ENCODE measurements around the gene CADPS2.
A peak's percentile ranks its signal among the peaks of the same experiment; 100 is the strongest.
"Not testable (repeated sequence)": the region's sequence is repeated elsewhere in the genome, so short reads cannot be mapped to it uniquely, and the experiment has no call there.

The CADPS2 gene

DNA sequence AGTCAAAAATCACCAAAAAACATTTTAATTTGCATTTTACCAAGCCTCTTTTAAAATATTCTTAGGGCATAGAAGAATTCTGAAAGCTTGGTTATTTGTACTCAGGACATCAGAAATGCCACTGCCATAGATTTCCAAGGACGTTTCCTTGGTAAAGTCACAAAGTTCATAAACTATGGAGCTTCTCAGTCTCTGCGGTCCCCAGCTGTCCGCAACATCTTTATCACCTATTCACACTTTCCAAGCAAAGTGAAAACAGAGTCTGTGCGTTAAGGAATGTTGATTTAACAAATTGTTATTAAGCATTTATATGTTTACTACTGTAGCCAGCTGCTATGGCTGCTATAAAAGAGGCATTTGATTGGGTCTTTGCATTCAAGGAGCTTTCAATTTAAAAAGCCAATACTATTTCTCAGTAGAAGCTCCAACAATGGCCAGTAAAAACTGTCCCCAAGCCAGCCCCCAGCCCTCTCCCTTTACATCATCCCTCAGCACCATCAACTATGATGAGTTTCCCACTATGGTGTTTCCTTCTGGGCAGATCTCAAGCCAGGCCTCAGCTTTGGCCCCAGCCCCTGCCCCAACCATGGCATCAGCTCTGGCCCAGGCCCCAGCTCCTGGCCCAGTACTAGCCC is 36.8 kb downstream of the CADPS2 start:
- DNase-seq: no peak

DNA sequence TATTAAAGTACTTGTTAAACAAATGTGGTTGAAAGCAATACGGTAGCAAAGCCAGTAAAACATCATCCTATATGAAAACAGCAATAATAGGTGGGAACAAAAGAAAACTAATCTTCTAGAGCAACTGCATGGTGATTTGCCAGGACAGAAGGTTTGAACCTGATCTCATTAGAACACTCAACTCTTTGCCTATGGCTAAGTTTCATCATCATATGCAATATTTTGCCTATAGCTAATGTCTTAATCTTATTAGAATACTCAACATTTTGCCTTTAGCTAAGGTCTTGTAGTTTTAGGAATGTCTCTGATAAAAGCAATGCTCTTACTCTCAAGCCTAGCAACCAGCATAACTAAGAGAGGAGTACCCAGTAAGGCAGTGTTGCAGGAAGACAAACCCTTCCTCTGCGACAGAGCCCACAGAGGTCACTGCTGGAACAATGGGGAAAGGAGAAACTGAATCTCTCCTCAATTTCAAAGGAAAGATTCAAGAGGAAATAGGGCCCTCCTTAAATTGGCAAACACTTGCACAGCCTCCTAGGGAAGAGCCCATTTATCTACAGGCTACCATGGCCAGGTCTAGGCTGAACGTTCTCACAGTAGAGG is 38.3 kb downstream of the CADPS2 start:
- no peak for DNase-seq

DNA sequence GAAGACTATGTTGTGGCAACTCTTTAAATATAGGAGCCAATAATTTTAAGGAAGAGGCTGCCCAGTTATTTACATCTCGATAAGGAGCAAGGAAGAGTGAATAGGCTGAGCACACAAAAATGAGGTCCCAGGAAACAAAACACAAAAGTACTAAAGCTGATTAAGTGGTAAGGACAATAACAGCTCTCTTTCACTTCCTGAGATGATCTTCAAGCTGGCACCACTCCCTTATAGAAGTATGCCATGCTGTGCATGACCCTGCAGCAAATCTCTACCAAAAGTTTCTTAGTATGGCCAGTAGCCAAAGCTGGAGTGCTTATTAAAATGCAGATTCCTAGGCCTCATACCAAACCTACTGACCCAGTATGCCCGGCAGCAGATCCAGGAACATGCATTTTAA is 39.7 kb downstream of the CADPS2 start:
- DNase-seq: no peak

DNA sequence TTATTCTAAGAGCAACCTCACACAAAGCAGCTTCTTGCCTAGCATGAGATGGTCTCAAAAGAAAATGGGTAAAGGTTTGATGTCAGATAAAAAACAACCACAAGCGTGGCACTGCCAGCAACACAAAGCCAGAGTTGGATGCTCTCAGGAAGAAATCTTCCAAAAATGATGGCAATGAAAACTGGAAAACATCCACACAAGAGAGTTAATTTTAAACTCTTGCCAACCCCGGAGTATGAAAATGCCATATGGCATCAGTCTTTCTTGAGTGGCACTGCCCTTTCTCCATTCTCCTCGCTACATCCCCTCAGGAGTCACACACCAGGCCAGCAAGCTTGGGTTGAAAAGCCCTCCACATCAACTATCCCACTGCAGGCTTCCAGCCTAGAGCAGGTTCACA is 41.0 kb downstream of the CADPS2 start:
- DNase-seq: no peak

DNA sequence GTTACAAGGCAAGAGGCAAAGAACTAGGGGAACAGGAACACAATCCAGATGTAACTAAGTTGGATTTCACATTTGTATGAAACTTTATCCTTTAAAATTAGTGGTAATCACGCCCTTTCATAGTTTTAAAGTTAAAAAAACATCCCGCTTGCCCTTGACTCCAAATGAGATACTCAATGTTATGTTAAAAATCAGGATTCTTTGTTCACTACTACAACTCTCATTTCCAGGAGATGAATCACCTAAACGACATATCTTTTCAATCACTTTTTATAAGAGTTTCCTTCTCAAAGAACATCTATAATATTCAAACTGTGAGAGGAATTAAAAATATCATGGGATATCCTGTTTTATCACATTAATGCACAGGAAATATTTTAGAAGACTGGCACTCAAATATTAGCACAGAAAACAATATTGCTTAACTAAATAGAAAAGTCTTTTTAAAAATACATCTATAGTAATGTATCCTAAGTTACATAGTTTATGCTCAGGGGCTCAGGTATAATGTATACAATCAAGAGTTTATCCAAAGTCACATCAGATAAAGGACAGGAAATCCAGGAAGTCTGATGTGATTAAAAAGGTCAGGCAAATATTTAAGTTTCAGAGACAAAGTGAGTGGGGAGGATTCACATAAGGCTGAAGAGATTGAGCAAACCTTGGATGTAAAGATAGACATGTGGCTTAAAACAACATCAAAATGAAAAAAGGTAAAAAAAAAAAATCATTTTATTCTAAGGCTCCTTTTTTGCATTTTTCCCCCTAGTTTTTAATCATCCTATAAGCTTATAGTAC is 41.9 kb downstream of the CADPS2 start:
- peak; percentile 5 for DNase-seq

DNA sequence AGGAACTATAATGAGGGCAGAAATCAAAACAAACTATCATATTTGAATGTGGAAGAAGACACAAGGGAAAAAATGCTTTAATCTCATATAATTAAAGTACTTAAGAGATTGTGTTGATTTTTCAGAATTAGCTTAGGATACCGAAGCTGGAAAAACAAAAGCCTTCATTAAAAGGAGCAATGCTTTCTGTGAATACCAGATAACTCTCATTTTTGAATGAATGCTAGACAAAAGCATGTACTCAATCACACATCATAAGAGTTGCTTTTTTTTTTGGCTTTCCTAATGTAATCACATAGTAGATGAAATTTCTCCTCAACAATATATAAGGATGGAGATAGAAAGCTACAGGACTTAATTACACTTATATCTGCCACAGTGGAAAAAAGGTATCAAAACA is 43.3 kb downstream of the CADPS2 start:
- DNase-seq: no peak

DNA sequence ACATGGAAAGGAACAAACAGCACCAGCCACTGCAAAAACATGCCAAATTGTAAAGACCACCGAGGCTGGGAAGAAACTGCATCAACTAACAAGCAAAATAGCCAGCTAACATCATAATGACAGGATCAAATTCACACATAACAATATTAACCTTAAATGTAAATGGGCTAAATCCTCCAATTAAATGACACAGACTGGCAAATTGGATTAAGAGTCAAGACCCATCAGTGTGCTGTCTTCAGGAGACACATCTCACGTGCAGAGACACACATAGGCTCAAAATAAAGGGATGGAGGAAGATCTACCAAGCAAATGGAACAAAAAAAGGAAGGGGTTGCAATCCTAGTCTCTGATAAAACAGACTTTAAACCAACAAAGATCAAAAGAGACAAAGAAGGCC is 50.0 kb downstream of the CADPS2 start:
- DNase-seq: not testable (repeated sequence)

DNA sequence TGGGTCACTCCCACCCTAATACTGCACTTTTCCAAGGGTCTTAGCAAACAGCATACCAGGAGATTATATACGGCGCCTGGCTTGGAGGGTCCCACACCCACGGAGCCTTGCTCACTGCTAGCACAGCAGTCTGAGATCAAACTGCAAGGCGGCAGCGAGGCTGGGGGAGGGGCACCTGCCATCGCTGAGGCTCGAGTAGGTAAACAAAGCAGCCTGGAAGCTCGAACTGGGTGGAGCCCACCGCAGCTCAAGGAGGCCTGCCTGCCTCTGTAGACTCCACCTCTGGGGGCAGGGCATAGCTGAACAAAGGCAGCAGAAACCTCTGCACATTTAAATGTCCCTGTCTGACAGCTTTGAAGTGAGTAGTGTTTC is 51.7 kb downstream of the CADPS2 start:
- not testable (repeated sequence) for DNase-seq

DNA sequence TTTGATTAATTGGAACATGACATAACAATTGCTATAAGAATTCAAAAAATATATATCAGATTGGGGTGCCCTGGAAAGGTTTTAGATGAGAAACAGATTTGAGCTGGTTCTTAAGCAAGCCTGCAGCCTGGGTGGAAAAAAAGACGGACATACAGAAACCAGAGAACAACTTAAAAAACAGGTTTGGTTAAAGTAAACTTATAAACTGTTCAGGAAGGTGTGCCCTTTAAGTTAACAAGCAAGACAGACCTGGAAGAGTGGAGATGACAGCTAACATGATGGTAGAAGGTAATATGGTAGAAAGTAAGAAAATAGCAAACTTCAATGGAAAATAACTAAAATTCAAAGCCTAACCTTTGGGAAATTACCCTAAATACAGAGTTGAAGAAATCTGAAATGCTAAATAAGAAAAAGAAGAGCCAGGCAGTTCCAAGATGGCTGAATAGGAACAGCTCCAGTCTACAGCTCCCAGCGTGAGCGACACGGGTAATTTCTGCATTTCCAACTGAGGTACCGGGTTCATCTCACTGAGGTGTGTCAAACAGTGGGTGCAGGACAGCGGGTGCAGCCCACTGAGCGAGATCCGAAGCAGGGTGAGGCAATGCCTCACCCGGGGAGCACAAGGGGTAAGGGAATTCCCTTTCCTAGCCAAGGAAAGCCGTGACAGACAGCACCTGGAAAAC is 52.2 kb downstream of the CADPS2 start:
- DNase-seq: no peak

DNA sequence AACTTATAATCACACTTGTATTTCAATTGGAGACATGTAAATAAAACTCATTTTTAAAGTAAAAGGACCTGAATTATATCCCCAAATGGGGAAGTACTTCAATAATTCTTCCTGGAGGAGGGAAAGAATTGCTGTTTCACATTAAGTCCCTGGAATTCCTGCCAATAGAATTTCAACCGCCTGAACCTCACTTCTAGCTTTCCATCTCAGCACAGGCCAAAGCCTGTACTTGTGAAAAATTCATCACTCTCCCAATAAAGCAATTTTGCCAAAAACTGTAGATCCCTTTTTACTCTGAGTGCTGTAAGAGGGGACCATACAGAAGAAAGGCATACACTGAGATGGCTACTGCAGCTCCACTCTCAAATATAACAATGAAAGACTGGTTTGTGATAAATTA is 54.8 kb downstream of the CADPS2 start:
- DNase-seq: no peak

DNA sequence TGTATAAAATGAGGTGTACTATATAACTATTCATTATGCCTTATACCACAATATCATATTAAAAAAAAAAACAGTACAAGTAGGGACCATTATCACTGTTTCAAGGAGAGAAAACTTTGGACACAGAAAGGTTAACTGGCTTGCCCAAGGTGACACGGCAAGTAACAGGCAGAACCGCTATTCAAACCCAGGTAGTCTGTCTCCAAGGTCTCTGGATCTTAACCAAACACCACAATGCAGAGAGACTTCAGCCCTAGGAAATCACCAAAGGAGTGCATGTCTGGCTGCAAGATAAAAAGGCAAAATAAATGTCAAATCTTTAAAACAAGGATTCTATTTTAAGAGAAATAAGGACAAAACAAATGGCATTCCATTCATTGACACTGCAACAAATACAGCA is 56.3 kb downstream of the CADPS2 start:
- no peak for DNase-seq

DNA sequence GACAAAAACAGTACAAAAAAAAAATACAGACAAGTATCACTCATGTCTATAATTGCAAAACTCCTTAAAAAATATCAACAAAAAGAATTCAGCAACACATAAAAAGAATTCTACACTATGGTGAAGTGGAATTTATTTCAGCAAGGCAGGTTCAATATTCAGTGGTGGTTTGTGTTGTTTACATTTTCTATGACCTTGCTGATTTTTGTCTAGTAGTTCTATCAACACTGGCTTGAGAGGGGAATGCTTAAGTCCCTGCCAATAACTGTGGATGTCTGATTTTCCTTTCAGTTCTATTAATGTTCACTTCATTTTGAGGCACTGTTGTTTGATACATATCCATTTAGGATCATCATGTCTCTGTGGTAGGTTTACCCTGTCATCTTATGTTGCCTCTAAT is 58.5 kb downstream of the CADPS2 start:
- DNase-seq: no peak

DNA sequence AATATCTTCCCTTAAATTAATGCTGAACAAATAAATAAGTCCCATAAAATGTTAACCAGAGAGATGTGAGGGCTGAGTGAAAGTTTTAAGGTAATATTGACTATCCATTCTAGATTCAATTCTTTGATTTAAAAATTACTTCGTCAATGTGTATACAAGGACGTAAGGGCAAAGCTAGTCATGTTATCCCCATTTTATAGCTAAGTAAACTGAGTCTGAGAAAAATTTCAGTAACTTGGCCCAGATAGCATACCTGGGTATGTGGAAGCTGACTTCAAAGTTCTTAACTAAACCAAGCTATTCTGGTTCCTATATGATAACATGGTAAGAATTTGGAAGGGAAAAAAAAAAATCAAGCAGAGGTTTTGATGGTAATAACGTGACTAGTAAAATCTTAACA is 72.4 kb downstream of the CADPS2 start:
- DNase-seq: no peak

DNA sequence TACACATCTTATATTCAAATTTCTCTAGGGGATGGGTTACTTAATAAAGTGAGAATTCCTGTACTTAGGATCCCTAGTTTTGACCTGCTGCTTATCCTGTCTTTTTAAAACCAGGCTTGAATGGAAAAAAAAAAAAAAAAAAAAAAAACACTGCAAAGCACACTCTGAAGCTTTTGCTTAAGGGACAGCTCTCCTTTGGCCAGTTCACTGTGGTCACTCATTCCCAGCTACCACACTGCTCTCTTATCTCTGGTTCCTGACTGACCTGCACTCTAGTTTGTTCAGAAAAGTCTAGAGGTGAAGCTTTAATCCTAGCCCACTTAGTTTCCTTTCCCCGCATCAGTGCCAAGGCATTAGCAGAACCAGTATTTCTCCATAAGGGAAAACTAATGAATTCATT is 82.4 kb downstream of the CADPS2 start:
- no peak for DNase-seq

DNA sequence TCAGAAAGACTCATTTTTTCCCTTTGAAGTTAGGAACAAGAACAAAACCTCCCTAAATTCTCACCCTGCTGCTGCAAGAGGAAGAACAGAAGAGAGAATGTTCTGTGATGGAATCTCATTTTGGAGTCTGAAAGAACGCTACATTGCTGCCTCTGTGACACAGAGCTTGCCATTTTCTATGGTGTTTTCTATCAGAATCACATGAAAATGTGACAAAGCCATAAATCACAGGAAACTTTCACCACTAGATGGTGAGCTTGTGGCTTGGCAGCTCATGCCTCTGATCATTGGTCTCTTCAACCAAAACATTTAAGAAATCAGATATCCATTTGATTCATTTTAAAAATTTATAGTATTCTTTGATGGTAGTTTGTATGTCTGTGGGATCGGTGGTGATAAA is 82.9 kb downstream of the CADPS2 start:
- peak; percentile 19 for DNase-seq

DNA sequence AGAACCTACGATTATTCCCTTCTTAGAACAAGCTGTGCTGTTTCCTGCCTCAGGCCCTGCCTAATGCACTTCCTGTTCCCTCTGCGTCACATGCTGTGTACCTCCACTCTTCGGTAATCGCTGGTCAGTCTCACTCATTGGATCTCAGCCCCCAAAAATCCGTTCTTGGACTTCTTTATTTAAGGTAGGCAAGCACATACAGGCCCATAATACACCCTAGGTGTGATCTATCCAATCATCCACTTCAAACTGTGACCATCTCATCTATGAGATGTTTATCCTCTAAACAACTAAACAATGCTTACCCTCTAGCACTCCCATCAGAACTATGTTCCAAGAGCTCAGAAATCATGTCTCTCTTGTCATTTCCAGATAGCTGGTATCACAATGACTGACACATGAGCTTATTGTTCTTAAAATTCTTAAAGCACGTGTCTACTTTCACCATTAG is 83.9 kb downstream of the CADPS2 start:
- DNase-seq: no peak

DNA sequence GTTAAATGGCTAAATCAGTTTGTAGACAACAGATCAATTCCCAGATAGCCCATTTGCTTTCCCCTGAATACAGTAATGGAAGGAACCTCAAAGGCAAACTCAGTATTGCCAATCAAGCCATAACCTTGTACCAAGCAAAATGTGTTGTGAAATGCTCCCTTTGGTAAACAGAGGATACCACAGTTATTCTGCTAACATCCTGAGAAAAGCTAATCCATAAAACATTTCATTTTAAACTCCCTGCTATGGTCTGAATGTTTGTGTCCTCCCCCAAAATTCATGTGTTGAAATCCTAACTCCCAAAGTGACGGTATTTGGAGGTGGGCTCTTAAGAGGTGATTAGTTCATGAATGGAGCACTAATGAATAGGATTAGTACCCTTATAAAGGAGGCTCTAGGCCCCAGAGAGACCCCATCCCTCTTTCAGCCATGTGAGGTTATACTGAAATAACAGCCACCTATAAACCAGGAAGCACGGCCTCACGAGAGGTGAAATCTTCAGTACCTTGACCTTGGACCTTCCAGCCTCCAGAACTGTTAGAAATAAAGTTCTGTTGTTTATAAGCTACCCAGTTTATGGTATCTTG is 94.2 kb downstream of the CADPS2 start:
- DNase-seq: no peak

DNA sequence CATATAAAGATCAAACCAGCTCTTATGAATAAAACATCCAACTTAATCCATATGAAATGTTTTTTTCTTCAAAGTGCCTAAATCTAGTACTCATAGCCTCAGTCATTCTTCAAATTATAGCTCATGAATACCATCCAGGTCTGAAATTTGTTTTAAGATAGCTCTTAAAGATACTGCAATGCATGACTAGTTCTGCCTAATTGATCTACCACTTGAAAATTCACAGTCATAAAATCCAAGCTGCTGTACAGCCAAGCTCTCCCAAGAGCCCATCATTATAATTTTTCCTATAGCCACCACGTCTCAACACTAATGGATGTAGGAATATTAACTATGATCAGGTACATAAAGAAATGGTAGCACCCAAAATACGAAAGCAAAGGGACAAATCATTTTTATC is 95.7 kb downstream of the CADPS2 start:
- DNase-seq: no peak

DNA sequence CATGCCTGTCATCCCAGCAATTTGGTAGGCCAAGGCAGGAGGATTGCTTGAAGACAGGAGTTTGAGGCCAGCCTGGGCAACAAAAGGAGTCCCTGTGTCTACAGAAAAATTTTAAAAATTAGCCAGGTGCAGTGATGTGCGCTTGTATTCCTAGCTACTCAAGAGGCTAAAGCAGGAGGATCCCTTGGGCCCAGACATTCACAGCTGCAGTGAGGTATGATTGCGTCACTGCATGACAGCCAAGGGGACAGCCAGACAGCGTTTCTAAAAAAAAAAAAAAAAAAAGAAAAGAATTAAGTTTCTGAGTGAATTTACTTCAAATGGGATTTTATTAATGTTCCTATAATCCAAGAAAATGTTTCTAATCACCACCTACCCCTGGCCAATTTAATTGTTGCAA is 96.1 kb downstream of the CADPS2 start:
- no peak for DNase-seq

DNA sequence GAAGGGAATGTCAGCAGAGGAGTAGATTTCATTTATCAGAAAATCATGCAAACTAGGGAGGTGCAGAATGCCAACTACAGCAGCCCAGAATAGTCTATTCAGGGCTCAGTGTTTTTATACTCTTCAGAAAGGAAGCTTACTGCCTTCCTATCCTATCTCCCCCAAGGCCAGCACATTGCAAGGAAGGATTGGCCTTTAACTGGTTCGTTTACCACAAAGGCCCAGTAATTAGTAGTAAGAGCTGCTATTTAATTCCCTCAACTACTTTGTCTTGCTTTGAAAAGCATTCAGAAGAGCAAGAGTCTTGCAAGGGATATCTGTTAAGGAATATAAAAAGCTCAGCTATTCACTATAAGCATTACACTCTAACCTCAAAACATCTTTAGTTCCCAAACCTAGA is 97.1 kb downstream of the CADPS2 start:
- DNase-seq: no peak

DNA sequence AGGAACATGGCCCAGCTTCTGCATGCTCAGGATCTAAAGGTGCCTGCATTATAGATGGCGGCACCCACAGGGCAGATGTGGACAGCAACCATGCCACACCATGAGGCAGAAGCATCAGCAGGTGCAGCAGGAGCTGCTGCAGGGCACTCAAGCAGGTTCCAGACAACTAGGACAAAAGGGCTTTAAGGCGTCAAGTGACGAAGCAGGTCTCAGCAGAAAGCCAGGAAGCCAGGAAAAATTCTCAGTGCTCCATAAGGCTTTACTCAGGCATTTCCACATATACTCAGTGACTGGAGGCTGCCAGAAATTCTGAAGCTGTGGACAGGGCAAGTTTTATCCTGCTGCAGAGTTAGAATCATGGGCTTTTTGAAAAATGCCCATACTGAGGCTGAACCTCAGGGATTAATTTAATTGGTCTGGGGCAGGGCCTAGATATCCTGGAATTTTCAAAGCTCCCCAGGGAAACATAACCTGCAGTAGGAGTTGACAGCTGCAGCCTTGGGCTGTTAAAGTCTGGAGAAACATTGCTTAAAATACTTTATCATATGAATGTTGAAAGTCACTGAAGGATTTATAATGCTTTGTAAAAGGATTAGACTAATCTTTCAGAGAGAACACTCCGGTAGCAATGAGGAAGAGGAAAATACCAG is 115.4 kb downstream of the CADPS2 start:
- no peak for DNase-seq

DNA sequence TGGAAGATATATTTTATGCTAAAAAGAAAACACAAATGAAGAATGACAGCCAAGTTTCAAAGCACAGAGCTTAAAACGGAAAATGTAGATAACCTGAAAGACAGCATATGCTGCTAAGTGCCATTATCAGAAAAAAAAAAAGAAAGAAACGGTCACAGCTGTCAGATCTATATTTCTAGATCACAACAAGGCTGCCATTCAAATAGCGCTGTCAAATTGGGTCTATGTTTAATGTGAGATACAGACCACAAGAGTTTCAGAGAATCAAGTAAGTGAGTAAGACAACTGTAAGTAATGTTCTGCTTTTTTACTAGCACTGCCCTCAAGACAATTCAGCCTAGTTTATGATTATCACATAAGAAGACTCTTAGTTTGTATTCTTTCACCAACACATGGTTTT is 117.4 kb downstream of the CADPS2 start:
- DNase-seq: no peak

DNA sequence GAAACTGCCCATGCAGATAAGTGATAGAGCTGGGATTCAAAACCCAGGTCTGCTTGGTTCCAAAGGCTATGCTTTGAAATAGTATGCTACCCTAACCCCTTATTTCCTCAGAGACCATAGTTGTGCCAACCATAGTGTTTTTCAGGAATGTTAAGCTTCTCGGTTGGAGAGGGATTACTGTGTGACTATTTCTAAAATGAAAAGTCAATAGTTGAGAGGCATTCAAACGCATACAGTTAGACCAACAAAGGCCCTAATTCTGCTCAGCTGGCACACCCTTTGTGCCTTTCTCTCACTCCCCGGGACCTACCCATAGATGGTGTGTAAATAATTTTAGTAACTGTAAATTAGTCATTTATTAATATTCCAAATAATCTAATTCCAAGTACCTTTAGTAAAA is 118.9 kb downstream of the CADPS2 start:
- DNase-seq: no peak

All from NCI-H748 treated with DMSO at 0.1 percent for 48 hours (cell line).